NCI-H1417 (cell line): ENCODE results near the gene SURF1.

Experiments used
- DNase-seq, 3 experiments: peaks; one replicate each; lab custom pipeline; 2025; lab: John Stamatoyannopoulos, UW

Gene SURF1

DNA sequence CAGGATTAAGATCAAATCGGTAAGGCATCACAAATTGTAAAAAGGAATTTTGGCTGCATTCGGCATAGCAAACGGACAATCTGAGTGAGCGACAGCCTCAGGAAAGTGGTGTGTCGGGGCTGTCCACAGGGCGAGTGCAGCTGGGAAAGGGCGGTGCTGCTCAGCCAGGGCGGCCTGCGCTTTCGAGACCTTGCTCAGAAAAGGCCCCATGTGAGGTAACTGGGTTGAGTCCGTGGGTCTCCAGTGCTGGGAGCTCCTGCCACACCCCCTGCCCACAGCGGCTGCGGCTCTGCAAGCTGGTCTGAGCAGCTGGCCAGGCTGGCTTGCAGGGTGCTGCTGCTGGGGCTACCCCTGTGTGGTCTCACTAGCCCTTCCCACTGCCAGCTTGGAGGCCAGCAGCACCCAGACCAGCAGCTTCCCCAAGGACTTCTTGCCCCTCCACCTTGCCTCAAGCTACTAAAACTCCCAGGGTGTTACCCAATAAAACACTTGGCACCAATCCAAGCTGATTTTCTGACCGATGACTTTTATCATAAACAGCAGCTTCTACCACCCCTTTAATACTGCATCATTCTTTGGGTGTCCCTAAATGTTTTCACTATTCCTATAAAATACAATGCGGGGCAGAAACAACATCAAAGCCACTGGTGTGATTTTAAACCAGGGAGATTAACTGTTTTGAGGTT is 6.2 kb upstream of the SURF1 start:
- DNase-seq: peak in 1 of 3 experiments; percentile 32

DNA sequence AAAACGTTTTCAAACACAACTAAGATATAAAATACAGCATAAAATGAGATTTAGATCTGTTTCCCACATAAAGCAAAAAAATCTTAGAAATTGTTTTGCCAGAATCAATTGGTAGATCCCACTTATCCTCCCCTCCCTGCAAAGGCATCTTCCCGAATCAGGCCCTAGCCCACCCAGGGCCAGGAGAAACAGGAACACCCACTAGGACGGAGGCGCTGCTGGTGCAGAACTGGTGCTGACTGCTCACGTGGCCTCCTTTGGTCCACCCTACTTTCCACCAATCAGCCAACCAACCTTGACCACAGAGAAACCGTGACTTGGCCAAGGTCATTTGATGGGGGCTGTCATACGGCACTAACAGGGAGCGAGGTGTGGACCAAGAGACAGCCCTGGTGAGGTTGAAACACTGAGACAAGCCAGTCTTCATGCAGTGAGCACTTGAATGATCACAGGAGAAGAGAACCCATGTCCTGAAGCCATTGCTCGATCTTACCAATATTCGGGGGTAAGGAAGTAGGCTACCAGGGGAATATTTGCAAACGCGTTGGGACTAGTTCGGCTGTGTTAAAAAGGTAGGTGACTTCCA is 5.3 kb upstream of the SURF1 start:
- no peak for DNase-seq

DNA sequence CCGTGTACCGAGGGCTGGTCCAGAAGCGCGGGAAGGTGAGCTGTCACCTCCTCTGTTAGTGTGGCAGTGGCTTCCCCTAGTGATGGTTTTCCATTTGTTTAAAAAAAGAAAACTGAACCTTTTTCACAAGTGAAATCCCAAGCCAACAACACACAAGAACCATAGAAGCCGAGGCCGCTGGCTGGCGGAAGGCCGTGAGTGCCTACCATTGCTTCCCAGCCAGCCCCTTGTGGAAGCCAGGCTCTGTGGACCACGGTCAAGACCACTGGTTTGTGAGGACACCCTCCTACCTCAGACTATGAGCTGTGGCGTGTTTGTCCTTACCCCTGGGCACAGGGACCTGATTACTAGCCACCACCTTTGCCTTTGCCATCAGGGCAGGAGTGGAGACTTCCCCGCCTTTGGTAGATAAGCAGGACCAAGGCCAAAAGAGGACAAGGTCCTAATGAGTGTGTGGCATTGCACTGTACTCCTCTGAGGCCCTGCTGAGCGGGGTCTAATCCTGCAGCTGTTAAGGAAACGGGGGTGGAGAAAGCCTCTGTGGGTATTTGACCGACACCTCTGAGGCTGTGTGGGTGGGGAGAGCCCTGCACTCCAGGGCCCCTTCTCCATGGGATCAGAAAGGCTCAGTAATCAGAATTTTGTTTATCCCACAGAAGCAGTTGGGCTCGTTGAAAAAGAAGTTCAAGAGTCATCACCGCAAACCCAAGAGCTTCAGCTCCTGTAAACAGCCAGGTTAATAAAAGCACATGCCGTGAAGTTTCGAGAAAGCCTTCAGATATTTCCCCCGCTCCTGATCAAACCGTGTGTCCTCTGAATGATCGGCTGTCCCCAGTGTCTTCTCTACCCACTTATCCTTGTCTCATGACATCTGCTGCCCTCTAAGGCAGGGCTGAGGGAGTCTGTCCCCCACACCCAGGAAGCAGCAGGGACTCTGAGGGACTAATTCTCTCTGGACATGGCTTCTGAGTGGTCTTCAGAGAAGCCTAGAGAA is 4.4 kb upstream of the SURF1 start:
- no peak for DNase-seq

DNA sequence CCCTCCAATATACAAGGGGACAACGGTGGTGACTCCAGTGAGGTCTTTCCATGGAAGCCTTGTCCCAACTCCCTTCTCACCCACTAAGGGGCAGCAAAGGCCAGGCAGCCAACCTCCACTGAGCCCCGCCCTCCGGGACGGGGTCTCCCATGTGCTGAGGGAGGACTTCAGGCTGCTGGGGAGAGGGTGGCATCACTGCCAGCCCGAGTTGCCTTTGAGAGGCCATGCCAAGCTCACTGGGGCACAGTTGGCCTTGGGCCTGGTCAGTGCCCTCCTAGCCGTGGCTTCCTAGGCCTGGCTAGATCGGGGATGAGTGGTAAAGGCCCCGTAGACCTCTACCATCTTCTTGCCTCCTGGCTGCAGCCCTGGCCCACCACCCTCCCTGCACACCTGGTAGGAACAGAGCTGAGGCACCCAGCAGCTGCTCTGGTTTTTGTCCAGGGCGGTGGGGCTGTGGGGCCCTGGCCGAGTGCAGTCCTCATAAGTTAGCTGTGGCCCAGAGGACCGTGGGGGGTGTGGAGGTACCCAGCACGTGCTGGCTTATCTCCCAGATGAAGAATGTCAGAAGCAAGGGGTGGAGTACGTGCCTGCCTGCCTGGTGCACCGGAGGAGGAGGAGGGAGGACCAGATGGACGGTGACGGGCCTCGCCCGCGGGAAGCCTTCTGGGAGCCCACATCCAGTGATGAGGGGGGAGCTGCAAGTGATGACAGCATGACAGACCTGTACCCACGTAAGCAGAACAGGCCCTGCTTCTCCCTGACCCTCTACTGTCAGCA is 3.3 kb upstream of the SURF1 start:
- peak in 1 of 3 experiments; percentile 31 for DNase-seq

DNA sequence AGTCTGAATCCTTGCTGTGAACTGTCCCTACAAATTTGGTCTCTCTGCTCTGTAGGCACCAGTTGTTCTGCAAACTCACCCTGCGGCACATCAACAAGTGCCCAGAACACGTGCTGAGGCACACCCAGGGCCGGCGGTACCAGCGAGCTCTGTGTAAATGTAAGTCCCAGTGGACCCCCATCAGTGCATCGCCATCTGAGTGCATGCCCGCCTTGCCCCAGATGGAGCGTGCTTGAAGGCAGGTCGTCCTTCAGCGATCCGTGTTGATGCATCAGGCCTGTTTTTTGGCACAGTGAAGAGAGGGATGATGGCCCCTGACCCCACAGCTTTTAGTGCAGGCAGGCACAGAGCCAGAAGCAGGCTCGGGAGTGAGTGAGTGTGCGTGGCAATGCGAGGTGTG is 1.4 kb upstream of the SURF1 start:
- no peak for DNase-seq

DNA sequence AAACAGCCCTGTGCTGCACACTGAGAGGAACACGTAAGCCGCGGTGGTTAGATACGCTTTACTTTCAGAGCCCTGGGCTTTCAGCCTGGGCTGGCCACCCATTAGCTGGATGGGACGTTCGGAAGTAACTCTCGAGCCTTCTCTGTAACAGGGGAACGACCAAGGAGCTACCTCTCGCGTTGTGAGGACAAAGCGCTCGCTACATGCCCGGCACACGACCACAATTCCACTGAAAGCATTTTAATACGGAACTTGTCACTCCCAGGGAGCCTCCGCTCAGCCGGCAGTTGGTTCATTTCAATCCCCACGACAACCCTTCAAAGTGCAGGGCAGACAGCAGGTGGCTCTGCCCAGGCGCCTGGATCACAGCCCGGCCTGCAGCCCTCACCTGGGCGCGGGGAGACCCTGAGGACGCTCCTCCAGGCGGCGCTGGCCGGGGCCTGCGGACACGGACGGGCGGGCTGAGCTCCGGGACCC is 368 bp downstream of the SURF1 start:
- peak in 2 of 3 experiments; percentile 61 to 72 for DNase-seq

DNA sequence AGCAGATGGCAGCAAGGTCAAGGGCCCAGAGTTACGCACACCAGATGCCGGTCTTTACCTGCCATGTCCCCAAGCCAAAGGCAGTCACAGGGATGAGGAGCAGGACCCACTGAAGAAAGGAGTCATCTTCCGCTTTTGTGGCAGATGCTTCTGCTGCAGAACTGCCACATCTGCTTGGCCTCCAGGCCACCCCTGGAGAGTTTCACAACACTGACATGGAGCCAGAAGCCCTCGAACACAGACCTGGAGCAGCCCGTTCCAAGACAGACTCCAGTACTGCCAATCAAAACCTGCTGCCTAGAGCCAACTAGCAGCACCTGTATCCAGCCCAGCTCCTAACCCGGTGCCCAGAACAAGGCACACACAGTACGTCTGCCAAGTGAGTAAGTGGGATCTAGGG is 1.5 kb downstream of the SURF1 start:
- no peak for DNase-seq

DNA sequence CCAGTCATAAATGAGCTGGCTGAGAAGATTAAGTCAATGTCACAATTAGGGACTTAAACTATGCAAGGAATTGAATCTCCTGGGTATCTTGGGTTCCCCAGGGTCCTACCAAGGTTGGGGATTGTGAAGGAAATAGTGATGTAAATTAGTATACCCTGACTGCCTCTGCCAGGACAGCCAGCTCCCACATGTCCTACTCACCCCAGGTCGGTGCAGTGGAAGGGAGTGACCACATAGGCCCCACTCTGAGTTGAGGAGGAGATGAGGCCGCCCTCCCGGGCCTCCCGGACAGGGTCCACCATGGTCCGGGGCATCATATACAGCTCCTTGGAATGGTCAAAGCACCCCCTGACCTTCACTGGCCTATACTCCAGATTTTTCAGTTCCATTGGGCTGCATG is 2.7 kb downstream of the SURF1 start:
- DNase-seq: no peak

DNA sequence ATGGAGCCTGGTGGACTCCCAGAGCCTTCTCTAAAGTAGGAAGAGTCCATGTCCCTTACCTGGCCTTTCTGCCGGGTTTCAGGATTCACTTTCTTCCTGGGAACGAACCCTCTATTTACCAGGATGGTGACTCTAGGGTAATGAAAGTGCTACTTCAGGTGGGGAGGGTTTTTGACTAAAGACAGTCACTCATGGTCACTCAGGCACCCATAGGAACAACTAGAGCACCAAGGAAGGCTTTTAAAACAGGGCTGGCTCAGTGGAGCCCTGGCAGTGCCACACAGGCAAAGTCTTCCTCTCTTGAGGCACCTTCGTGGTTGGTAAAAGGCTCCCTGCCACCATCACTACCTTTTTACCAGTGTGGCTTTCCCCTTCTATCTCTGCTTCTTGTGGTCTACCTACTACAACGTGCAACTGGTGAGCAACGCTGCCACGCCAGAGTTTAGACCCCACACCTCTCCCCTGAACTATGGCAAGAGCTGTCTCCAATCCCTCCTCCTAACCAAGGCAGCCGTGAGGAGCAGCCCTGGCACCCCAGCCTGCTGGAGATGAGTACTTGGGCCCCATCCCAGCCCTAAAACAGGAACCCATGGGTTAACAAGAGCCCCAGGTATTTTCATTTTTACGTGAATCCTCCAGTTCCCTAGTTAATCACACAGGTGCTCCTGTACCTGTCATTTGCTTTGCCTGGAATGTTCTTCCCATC is 3.5 kb downstream of the SURF1 start:
- no peak for DNase-seq

DNA sequence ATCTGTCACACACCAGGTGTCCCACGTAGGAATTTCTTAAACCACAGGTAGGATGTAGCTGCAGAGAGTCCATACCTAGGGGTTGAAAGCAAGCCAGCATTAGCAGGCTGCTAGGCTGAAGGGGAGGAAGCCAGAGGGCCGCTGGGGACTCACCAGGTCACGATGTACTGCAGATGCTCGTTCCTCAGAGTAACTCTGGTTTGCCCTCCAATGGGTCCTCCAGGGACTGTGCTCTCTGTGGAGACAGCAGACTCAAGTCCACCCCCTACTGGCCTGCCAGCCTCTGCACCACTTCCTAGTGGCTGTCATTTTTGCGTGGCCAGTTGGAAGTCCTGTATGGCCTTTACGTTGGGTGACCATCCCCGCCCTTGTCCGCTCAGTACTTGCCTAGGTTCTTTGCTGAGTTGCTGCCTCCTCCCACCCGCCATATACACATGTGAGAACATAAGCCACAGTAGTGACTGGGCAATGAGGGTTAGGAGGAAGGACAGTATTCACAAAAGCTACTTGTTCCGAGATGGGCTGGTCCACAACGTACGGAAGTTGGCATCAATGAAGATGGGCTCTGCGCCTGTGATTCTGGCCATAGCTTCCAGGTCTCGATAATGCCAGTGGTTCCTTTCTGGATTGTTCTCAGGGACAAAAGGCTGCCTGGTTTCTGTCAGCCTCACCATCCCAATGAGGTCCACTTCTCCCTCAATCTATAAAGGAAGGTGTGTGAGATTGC is 4.2 kb downstream of the SURF1 start:
- peak in 1 of 3 experiments; percentile 22 for DNase-seq

DNA sequence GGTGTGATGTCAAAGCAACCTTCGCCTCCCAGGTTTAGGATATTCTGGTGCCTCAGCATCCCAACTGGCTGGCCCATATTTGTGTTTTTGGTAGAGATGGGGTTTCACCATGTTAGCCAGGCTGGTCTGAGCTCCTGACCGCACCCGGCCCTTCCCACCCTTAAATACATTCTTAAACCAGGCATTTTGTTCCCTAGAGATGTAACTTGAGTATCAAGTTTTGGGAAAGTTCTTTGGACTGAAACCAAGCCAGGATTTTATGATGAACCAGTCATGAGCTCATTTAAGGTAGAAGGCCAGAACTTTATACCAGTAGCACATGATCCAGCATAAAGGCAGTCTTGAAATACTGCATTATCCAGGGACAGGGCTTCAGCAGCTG is 4.8 kb downstream of the SURF1 start:
- DNase-seq: no peak

DNA sequence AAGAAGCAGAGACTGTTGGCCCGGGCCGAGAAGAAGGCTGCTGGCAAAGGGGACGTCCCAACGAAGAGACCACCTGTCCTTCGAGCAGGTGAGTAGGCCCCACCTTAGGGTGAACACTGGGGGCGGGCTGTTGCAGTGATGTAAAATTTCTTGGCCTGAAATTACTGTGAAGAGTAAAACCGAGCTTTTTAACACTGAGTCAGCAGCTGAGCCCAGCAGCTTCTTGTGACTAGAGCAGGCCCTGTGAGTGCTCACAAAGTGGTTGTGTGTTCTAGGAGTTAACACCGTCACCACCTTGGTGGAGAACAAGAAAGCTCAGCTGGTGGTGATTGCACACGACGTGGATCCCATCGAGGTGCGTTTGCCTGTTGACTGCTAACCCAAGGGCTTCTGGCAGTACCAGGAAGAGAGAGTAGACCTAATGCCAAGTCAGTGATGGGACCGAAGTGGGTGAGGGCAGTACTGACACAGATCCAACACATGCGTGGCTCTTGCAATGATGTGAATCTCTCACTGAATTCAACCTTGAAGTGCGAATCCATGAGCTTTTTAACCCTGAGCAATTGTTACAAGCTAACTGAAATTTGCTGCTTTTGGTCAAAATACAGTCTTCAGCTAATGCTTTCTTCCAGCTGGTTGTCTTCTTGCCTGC is 6.2 kb downstream of the SURF1 start:
- DNase-seq: peak in 1 of 3 experiments; percentile 20

DNA sequence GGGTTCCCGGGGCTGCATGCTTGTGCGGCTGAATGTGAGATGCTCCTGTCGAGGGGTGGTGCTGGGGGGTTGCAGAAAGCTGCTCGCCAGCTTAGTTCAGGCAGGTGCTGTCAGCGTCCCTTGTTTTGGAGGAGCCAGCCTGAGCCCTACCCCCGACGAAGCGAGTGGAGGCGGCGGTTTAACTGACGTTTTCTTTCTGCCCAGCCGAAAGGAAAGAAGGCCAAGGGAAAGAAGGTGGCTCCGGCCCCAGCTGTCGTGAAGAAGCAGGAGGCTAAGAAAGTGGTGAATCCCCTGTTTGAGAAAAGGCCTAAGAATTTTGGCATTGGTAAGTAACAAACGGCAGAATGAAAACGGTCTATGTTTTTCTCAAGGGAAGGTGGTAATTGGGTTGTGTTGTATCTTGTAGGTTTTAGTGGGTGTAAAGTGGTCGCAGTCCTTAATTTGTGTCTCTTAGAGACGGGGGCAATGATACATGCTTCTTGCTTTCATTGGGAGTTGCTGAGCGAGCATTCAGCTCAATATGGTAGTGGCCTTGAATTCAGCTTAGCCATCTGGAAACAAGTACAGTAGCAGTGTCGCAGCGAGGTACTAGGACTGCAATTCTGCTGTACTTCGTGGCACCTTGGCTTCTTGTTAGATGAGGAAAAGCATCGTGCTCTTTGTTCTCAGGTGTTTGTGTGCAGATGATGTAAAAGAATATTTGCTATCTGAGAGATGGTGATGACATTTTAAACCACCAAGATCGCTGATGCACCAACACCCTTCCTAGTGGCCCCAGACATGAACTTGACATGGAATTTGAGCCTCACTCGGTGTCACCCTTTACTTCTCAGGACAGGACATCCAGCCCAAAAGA is 7.3 kb downstream of the SURF1 start:
- no peak for DNase-seq

DNA sequence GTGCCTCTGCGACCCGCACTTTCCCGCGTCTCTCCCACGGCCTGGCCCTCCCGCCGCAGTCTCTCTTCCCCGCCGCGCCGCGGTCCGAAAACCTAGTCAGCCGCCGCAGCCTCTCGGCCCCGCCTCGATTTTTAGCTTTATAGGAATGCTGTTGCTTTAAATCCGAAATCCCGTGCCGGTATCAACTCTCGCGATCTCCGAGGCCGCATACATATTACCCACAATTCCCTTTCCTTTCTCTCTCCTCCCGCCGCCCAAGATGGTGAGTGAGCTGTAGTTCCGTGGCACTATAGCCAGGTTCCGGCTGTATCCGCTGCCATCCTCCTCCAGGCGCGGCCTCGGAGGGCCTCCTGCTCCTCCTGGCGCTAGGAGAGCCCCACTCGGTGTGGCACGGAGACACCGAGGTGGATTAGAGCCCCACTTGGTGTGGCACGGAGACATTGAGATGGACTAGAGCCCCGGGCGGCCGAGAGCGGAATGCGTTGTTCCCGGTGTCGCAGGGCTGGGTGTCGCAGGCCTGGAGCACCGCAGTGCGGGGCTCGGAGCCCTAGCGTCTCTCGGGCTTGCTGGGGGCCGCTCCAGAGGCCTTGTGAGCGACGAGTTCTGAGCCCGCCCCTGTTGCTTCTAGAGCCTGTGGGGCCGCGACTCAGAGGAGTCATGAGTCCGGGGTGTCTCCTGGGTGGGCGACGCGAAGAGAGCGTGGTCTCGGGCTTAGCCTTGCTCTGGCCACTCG is 8.1 kb downstream of the SURF1 start, which contains the start of the genes MED22 and RPL7A:
MED22 (minus strand) TSS at position 147 of the 733 bp plus-strand sequence. CDS start 1,469 bp downstream, outside the sequence.
RPL7A (plus strand) TSS at position 234 of the 733 bp plus-strand sequence; CDS start at position 260, 26 bp downstream.
- peak; percentile 84 to 99 (median 96) for DNase-seq

DNA sequence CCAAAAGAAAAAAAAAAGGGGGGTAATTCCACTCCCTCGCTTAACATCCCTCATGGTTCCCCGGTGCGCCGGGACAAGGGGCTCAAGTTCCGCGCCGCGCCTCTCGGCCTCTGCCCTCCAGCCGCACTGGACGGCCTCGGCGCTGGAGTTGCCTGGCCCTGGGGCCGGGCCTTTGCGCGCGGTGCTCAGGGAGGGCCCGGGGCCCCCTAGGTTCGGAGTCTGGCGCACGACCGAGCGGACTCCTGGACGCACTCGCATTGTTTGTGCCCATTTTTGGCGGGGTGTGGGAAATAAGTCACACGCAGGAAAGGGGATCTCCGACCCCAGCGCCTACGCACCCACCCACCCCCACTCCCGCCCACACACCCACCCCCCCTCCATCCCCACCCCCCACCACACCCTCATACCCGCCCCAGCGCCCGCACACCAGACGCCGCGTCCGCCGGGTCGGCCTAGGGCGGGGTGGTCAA is 8.7 kb downstream of the SURF1 start:
- DNase-seq: peak in 2 of 3 experiments; percentile 77 to 81

DNA sequence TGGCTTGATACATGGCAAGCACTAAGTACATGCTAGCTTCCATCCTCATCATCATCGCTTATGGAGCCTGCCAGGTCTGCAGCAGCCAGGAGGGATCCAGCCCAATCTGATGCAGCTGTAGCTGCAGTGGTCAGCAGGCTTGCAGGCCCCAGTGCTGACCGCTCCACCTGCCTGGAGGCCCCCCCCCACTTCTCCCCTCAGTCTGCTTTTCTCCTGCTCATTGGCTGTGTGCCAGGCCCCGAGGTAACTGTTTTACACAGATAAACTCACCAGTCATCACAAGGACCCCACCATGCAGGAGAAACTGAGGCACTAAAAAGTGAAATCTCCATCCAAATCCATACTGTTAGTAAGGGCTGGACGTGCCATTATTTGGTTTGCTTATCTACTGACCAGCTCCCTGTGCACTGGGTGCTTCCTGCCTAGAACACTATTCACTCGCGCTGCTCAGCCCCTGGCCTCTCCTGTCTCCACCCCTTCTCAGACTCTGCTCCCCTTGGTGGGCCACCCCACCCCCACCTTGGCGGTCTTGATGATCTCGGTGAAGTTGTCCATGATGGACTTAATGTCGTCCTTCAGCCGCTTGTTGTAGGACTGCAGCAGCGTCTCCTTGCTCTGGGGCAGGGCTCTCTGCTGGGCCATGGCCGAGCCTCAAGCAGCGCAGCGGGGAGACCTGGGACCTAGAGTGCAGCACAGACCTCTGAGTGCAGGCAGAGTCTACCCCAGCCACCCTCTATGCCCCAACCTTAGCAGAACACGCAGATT is 10.1 kb downstream of the SURF1 start:
- no peak for DNase-seq

DNA sequence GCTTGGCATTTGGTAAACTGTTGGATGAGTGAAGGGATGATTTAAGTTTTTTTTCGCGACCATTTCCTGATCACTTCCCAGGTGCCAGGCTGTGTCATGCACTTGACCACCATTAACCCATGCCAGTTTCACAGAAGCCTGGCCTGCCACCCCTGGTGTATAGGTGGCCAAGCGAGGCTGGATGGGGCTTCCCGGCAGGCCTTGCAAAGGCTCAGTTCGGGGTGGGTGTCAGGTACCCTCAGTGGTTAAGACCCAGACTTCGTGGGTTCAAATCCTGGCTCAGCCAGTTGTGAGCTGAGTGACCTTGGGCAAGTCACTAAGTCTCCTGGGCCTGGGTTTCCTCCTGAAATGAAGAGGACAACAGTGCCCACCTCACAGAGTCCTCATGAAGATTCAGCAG is 10.7 kb downstream of the SURF1 start:
- no peak for DNase-seq
